GM21447 (cell line): ENCODE results near the gene C14orf119.

ENCODE experiments used
- ATAC-seq: cut with Tn5 transposase; IDR thresholded peaks from one replicate; pipeline ENCODE4 v1.9.1; 2021; ENCODE audit not compliant: unreplicated experiment

Gene C14orf119

GRCh38 chr14:23146351-23146910 lies 51.1 kb downstream of the C14orf119 start:
- no peak for ATAC-seq

- no peak for ATAC-seq
Observed at GRCh38 chr14:23146980-23147379, 51.7 kb downstream of the C14orf119 start.

- no peak for ATAC-seq
Observed at GRCh38 chr14:23147676-23148075, 52.4 kb downstream of the C14orf119 start.

- ATAC-seq = no peak
Observed at GRCh38 chr14:23148591-23149249, 53.4 kb downstream of the C14orf119 start.

- no peak for ATAC-seq
Observed at GRCh38 chr14:23149745-23150144, 54.4 kb downstream of the C14orf119 start.
